Spleen (tissue), 13 donors: ENCODE measurements around the gene RHOC. TPM values are rescaled to one million over a fixed set of nuclear protein-coding genes. Genes with fewer than 3 reads are reported as not detected.

Source experiments
- DNase-seq: peaks from one replicate; pipeline ENCODE4 v3.0.0-alpha.2; 2020
- H3K27ac ChIP-seq, 8 donors: fragments of 200-600 bp; sonication (generic) in 7 of 8; 1 replicate in 4 of 8; 2 replicates in 4 of 8; pipeline versions ENCODE4 v1.5.0 to v1.8.0; 2016 to 2021; ENCODE audit warnings: inconsistent platforms in 4 of 8, mild to moderate bottlenecking in 4 of 8, moderate library complexity in 1 of 8
- H3K27me3 ChIP-seq, 7 donors: fragments of 200-600 bp; sonication (generic) in 6 of 7; replicated peaks in 1 of 7; 1 replicate in 4 of 7; 2 replicates in 3 of 7; pipeline versions ENCODE4 v1.5.0 to v1.8.0; 2016 to 2021; ENCODE audit warnings: inconsistent platforms in 3 of 7, mild to moderate bottlenecking in 1 of 7
- H3K36me3 ChIP-seq, 6 donors: fragments of 200-600 bp; sonication (generic) in 5 of 6; 1 replicate in 4 of 6; 2 replicates in 2 of 6; pipeline versions ENCODE4 v1.5.0 to v1.8.0; 2016 to 2021; ENCODE audit warnings: inconsistent platforms in 2 of 6
- H3K4me1 ChIP-seq, 6 donors: fragments of 200-600 bp; sonication (generic) in 5 of 6; 1 replicate in 3 of 6; 2 replicates in 3 of 6; pipeline versions ENCODE4 v1.5.0 to v1.8.0; 2016 to 2021; ENCODE audit warnings: inconsistent platforms in 3 of 6
- H3K4me3 ChIP-seq, 8 donors: fragments of 200-600 bp; sonication (generic) in 7 of 8; 1 replicate in 4 of 8; 2 replicates in 4 of 8; pipeline versions ENCODE4 v1.5.0 to v1.8.0; 2016 to 2021; ENCODE audit warnings: inconsistent platforms in 4 of 8, mild to moderate bottlenecking in 4 of 8, moderate library complexity in 2 of 8
- H3K9me3 ChIP-seq, 8 donors: fragments of 200-600 bp; sonication (generic) in 7 of 8; 1 replicate in 4 of 8; 2 replicates in 4 of 8; pipeline versions ENCODE4 v1.5.0 to v1.8.0; 2016 to 2021; ENCODE audit warnings: inconsistent platforms in 4 of 8
- CTCF ChIP-seq, 11 experiments: fragments of 200-600 bp in 7 of 11; fragments of 450-650 bp in 4 of 11; sonication (generic) in 4 of 11; IDR thresholded peaks in 8 of 11; conservative IDR thresholded peaks in 3 of 11; 1 replicate in 7 of 11; 2 replicates in 4 of 11; pipeline versions ENCODE4 v1.4.0 to v1.8.0; 2016 to 2021; ENCODE audit warnings: antibody characterized with exemption in 11 of 11, inconsistent platforms in 4 of 11, mild to moderate bottlenecking in 1 of 11
- POLR2A ChIP-seq, 3 donors: fragments of 450-650 bp; IDR thresholded peaks; one replicate each; pipeline ENCODE4 v1.5.1; 2017; ENCODE audit warnings: antibody characterized with exemption in 3 of 3, mild to moderate bottlenecking in 1 of 3
- POLR2AphosphoS5 ChIP-seq, 3 donors: sonication (generic); formaldehyde crosslinking; IDR thresholded peaks; one replicate each; pipeline ENCODE4 v1.5.1; 2017; ENCODE audit warnings: antibody characterized with exemption in 3 of 3
- WGBS, 5 donors: extraction: QIAGEN DNeasy Blood & Tissue Kit in 3 of 5; methylation state at CpG; one replicate each; pipeline versions ENCODE4 v1.1.5 to v1.1.7; 2013 to 2018; 5-methylcytosine and 5-hydroxymethylcytosine counted together
- intact Hi-C: fragments of 100-400 bp; cut with DNase I; formaldehyde crosslinking; loops from one replicate; pipeline ENCODE4 v1.15.0; 2023; ENCODE audit warnings: low total_unique reads
- long read RNA-seq, 2 donors: transcript quantifications; one replicate each; lab custom pipeline, GENCODE V29; 2026
- polyA plus RNA-seq, 3 donors: library from polyadenylated mRNA; stranded (reverse); fragments of 200-250 nt; gene quantifications; one replicate each; pipeline ENCODE4 v1.2.1, GENCODE V29; 2013
- total RNA-seq, 7 donors: library from RNA; depleted of rRNA in 3 of 7; stranded (reverse); fragments of >200 nt in 3 of 7; fragmentation: NEBNext Ultra II Directional in 4 of 7; extraction: Animal tissue kit (Norgen Biotek cat#: 25700) in 4 of 7; gene quantifications; one replicate each; pipeline versions ENCODE4 v1.1.0 to v1.2.1, GENCODE V29; 2016 to 2021
- donor health status: healthy with polysubstance abuse.
- donor health status: DM: no; HTN: no; CAD: no; lungs with moderate emphysema.
- donor health status: DM: no; HTN: no; CAD: no.
- donor health status: Bipolar disorder and iron deficiency.
- donor health status: healthy.
- donor health status: DM: no; HTN: no; CAD: no.
- donor health status: DM: yes; HTN: yes; CAD: no.

The RHOC gene
- total RNA-seq (100 to 1,000 TPM; 125 to 292 (median 210) TPM), polyA plus RNA-seq (100 to 1,000 TPM; 120 to 323 (median 153) TPM)
- long read RNA-seq, donor 1, transcript RHOC-208 (5 exons, 1,355 nt) = major isoform, 75 of 161 reads
- long read RNA-seq, donor 1, transcript RHOC-202 (6 exons, 1,418 nt) = minor isoform, 48 of 161 reads
- long read RNA-seq, donor 1, partial matches to known transcripts = 37 of 161 reads
- long read RNA-seq, donor 1, other reads (novel, unspliced or antisense) = 0 of 161 reads
- long read RNA-seq, donor 2, transcript RHOC-208 (5 exons, 1,355 nt) = minor isoform, 35 of 115 reads
- long read RNA-seq, donor 2, transcript RHOC-202 (6 exons, 1,418 nt) = major isoform, 41 of 115 reads
- long read RNA-seq, donor 2, partial matches to known transcripts = 36 of 115 reads
- long read RNA-seq, donor 2, other reads (novel, unspliced or antisense) = 0 of 115 reads

DNA sequence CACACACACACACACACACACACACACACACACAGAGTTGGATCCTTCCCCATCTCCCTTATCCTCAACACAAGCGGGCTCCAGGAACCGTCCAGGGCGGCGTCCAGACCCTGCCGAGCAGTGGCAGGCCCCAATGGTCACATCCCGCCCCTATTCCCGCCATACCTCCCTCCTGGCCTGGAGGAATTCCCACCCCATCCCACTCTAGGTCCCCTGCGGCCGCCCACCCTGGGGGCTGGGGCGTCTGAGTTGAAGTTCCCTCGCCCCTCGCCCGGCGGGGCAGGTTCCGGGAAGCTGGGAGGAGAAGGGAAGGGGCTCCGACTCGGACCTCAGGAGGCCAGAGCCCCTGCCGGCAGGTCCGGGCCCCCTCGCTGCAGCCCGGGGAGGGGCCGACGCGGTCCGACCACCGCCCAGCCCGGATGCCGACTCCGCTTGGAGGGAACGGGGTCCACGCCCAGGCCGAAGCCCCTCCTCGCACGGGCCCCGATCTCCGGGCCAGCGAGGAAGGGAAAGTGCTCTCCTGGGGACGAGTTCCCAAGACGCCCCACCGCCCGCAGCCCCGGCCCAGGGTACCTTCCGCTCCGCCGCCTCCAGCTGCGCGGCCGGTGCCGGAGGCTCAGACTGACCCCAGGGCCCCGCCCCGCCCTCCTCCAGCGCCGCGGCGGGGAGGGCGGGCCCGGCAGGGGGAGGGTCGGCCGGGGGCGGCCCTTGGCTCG, at the start of gene RHOC:
TSS of gene RHOC (minus strand) at position 623 of the 716 bp plus-strand sequence. CDS start 3,328 bp downstream, outside the sequence.
- Histone ChIP-seq H3K4me3 (peak within 1 kb of the TSS; percentile 41 to 92 (median 72)), H3K4me1 (peaks cover 38 to 63% (median 57%) of the 10 kb centered on the region in 6 donors), H3K36me3 (peaks cover 0 to 25% (median 8%) of the 10 kb centered on the region in 6 donors), H3K27ac (peak within 1 kb of the TSS; percentile 76 to 97 (median 94)), H3K27me3 (peaks cover 0 to 5% (median 0%) of the 10 kb centered on the region in 7 donors), H3K9me3 (no peaks in the 10 kb centered on the region)
- TF ChIP-seq POLR2AphosphoS5 (IDR thresholded peaks at IDR 0.05) (peak; percentile 85 to 91 (median 90)), CTCF (IDR thresholded peaks at IDR 0.05 in 8 of 11, conservative IDR thresholded peaks at IDR 0.05 in 3 of 11) (no peak), POLR2A (IDR thresholded peaks at IDR 0.05) (peak in 1 of 3 donors; percentile 69)
- peak; percentile 93 for DNase-seq
- intact Hi-C loops = loop anchor here (5.0 kb wide), 2 partner anchors 199 to 314 kb away; partner anchors contain the start of gene WNT2B
- WGBS, 5 donors = 4 to 27% (median 10%) methylated on average over 7 to 61 of the region's 61 CpGs

- Histone ChIP-seq H3K36me3 (no peaks in the 10 kb centered on the region), H3K4me3 (no peak overlapping the region), H3K4me1 (no peaks in the 10 kb centered on the region), H3K27me3 (peaks cover 0 to 35% (median 3%) of the 10 kb centered on the region in 7 donors), H3K9me3 (peaks cover 0 to 18% (median 5%) of the 10 kb centered on the region in 8 donors), H3K27ac (no peak overlapping the region)
- WGBS, 5 donors = 0 to 95% (median 4%) methylated on average over 1 of the region's 1 CpG
- intact Hi-C loops = no loop called here
- TF ChIP-seq POLR2A (IDR thresholded peaks at IDR 0.05) (no peak), CTCF (IDR thresholded peaks at IDR 0.05 in 8 of 11, conservative IDR thresholded peaks at IDR 0.05 in 3 of 11) (no peak), POLR2AphosphoS5 (IDR thresholded peaks at IDR 0.05) (no peak)
- DNase-seq = no peak
Measured at GRCh38 chr1:112754116-112754628, 47.2 kb upstream of the RHOC start.

DNA sequence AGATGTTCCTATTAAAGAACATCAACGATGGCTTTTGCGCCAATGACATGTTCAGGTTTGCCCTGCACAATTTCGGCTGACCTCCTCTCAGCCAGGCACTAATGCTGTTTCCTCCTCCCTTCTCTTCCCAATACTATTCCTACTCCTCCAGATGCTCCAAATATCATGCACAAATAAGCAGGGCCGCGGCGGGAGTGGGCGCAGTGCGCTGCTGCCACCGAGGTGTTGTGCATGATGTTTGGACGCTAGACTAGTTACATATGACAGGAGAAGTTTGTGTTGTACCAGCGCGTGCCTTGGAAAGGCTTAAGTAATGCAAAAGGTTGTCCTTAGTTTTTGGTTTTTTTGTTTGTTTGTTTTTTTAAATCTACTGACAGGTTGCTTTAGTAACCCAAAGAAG, 41.5 kb upstream of the RHOC start:
- peaks cover 0 to under 1% (median 0%) of the 10 kb centered on the region in 8 donors for H3K9me3 ChIP-seq
- WGBS, 5 donors = 90 to 95% (median 94%) methylated on average over 12 of the region's 12 CpGs
- DNase-seq = no peak

GRCh38 chr1:112744009-112744578, 37.2 kb upstream of the RHOC start:
- no peak for TF ChIP-seq POLR2A (IDR thresholded peaks at IDR 0.05)
- peak in 1 of 11 experiments; percentile 12 for TF ChIP-seq CTCF (IDR thresholded peaks at IDR 0.05 in 8 of 11, conservative IDR thresholded peaks at IDR 0.05 in 3 of 11)
- TF ChIP-seq POLR2AphosphoS5 (IDR thresholded peaks at IDR 0.05) = no peak
- intact Hi-C loops = no loop called here
- WGBS, 5 donors = 2 to 12% (median 6%) methylated on average over 11 to 58 of the region's 58 CpGs
- H3K27me3 ChIP-seq = peaks cover 0 to 76% (median 28%) of the 10 kb centered on the region in 7 donors
- DNase-seq = no peak
- H3K4me3 ChIP-seq = peak overlapping the region in 6 of 8 donors; percentile 0 to 54 (median 17)
- H3K27ac ChIP-seq = no peak overlapping the region
- no peaks in the 10 kb centered on the region for H3K9me3 ChIP-seq
- peaks cover 0 to 16% (median 12%) of the 10 kb centered on the region in 6 donors for H3K4me1 ChIP-seq
- no peaks in the 10 kb centered on the region for H3K36me3 ChIP-seq

More for the DNA sequence above, 41.5 kb upstream of the RHOC start:
- H3K27me3 ChIP-seq = peaks cover 0 to 56% (median 20%) of the 10 kb centered on the region in 7 donors
- intact Hi-C loops = no loop called here
- peaks cover 0 to 15% (median 12%) of the 10 kb centered on the region in 6 donors for H3K4me1 ChIP-seq
- TF ChIP-seq POLR2A (IDR thresholded peaks at IDR 0.05) = no peak
- no peaks in the 10 kb centered on the region for H3K36me3 ChIP-seq
- H3K4me3 ChIP-seq = no peak overlapping the region
- H3K27ac ChIP-seq = no peak overlapping the region
